Loucy (cell line): Measurements from ENCODE around the gene STH.

ENCODE experiments used
- EZH2phosphoT487 ChIP-seq: fragments of 200-600 bp; IDR thresholded peaks from 2 replicates; pipeline ENCODE4 v1.6.1; 2018; ENCODE audit warnings: antibody characterized with exemption, mild to moderate bottlenecking, moderate library complexity, borderline replicate concordance
- TF ChIP-seq, protein P1 (sequence below): fragments of 200-600 bp; sonication (generic); conservative IDR thresholded peaks from 2 replicates; pipeline ENCODE4 v1.5.1; 2014; ENCODE audit warnings: mild to moderate bottlenecking, antibody characterized with exemption, low read length

DNA sequence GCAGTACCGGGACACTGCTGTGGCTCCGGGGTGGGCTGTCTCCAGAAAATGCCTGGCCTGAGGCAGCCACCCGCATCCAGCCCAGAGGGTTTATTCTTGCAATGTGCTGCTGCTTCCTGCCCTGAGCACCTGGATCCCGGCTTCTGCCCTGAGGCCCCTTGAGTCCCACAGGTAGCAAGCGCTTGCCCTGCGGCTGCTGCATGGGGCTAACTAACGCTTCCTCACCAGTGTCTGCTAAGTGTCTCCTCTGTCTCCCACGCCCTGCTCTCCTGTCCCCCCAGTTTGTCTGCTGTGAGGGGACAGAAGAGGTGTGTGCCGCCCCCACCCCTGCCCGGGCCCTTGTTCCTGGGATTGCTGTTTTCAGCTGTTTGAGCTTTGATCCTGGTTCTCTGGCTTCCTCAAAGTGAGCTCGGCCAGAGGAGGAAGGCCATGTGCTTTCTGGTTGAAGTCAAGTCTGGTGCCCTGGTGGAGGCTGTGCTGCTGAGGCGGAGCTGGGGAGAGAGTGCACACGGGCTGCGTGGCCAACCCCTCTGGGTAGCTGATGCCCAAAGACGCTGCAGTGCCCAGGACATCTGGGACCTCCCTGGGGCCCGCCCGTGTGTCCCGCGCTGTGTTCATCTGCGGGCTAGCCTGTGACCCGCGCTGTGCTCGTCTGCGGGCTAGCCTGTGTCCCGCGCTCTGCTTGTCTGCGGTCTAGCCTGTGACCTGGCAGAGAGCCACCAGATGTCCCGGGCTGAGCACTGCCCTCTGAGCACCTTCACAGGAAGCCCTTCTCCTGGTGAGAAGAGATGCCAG is 12.9 kb downstream of the STH start:
- TF ChIP-seq, protein P1, sequence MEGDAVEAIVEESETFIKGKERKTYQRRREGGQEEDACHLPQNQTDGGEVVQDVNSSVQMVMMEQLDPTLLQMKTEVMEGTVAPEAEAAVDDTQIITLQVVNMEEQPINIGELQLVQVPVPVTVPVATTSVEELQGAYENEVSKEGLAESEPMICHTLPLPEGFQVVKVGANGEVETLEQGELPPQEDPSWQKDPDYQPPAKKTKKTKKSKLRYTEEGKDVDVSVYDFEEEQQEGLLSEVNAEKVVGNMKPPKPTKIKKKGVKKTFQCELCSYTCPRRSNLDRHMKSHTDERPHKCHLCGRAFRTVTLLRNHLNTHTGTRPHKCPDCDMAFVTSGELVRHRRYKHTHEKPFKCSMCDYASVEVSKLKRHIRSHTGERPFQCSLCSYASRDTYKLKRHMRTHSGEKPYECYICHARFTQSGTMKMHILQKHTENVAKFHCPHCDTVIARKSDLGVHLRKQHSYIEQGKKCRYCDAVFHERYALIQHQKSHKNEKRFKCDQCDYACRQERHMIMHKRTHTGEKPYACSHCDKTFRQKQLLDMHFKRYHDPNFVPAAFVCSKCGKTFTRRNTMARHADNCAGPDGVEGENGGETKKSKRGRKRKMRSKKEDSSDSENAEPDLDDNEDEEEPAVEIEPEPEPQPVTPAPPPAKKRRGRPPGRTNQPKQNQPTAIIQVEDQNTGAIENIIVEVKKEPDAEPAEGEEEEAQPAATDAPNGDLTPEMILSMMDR = no peak
- TF ChIP-seq EZH2phosphoT487 = no peak
